Endodermal cell (in vitro differentiated cells): Measurements from ENCODE around the gene SYNDIG1. TPM values are rescaled to one million over a fixed set of nuclear protein-coding genes. Genes with fewer than 3 reads are reported as not detected.
A peak's percentile ranks its signal among the peaks of the same experiment; 100 is the strongest.

Experiments used
- DNase-seq: peaks from one replicate; pipeline ENCODE4 v3.0.0-alpha.2; 2017
- H3K27ac ChIP-seq: 2 replicates; pipeline ENCODE4 v1.5.1; 2013; ENCODE audit warnings: mild to moderate bottlenecking, low read depth, low read length, moderate library complexity
- H3K27me3 ChIP-seq: 2 replicates; pipeline ENCODE4 v1.6.1; 2013; ENCODE audit warnings: mild to moderate bottlenecking, low read length, moderate library complexity; ENCODE audit not compliant: insufficient read depth, control insufficient read depth, poor library complexity, severe bottlenecking
- H3K36me3 ChIP-seq: 2 replicates; pipeline ENCODE4 v1.7.0; 2013; ENCODE audit warnings: mild to moderate bottlenecking, low read length, moderate library complexity; ENCODE audit not compliant: control insufficient read depth, insufficient read depth
- H3K4me1 ChIP-seq: one replicate; pipeline ENCODE4 v1.7.0; 2013; ENCODE audit warnings: low read length; ENCODE audit not compliant: control insufficient read depth, insufficient read depth
- H3K4me3 ChIP-seq: 2 replicates; pipeline ENCODE4 v1.5.1; 2013; ENCODE audit warnings: mild to moderate bottlenecking, low read length, moderate library complexity
- H3K9ac ChIP-seq: 2 replicates; pipeline ENCODE4 v1.6.1; 2013; ENCODE audit warnings: mild to moderate bottlenecking, low read length, moderate library complexity; ENCODE audit not compliant: poor library complexity, severe bottlenecking; ENCODE audit errors: extremely low read depth
- H3K9me3 ChIP-seq: 2 replicates; pipeline ENCODE4 v1.6.1; 2013; ENCODE audit warnings: mild to moderate bottlenecking, low read length, moderate library complexity; ENCODE audit not compliant: control insufficient read depth
- H3K27ac Mint-ChIP-seq: 2 replicates; pipeline ENCODE4 v1.8.0; 2020; ENCODE audit warnings: mixed read lengths
- H3K27me3 Mint-ChIP-seq: 2 replicates; pipeline ENCODE4 v1.8.0; 2021; ENCODE audit warnings: mild to moderate bottlenecking, mixed read lengths; ENCODE audit not compliant: insufficient read depth
- H3K36me3 Mint-ChIP-seq: 2 replicates; pipeline ENCODE4 v1.8.0; 2020; ENCODE audit warnings: low read depth, mixed read lengths
- H3K4me1 Mint-ChIP-seq: 2 replicates; pipeline ENCODE4 v1.8.0; 2020; ENCODE audit warnings: mixed read lengths
- H3K4me3 Mint-ChIP-seq: 2 replicates; pipeline ENCODE4 v1.8.0; 2020; ENCODE audit warnings: mild to moderate bottlenecking, moderate library complexity, mixed read lengths
- H3K9me3 Mint-ChIP-seq: 2 replicates; pipeline ENCODE4 v1.8.0; 2020; ENCODE audit warnings: mild to moderate bottlenecking, mixed read lengths
- CTCF ChIP-seq: fragments of 200-600 bp; sonication (generic); conservative IDR thresholded peaks from 2 replicates; pipeline ENCODE4 v1.5.0; 2021; ENCODE audit warnings: antibody characterized with exemption, mild to moderate bottlenecking
- WGBS, 2 experiments: methylation state at CpG; one replicate each; pipeline versions ENCODE4 v1.1.5 to v1.1.7; 2013; ENCODE audit warnings: missing lambda C conversion rate in 2 of 2, mixed read lengths in 1 of 2; ENCODE audit not compliant: insufficient coverage in 1 of 2, insufficient read length in 1 of 2; 5-methylcytosine and 5-hydroxymethylcytosine counted together
- total RNA-seq, 2 donors: library from RNA; stranded (reverse); fragmentation: NEBNext Ultra II Directional in 1 of 2; extraction: Animal tissue kit (Norgen Biotek cat#: 25700) in 1 of 2; gene quantifications; 2 replicates in 1 of 2; 3 replicates in 1 of 2; pipeline ENCODE4 v1.2.1, GENCODE V29; 2021

SYNDIG1 gene
- total RNA-seq, 2 donors from 2014 or later, result 5.5 to 6.8 TPM

DNA sequence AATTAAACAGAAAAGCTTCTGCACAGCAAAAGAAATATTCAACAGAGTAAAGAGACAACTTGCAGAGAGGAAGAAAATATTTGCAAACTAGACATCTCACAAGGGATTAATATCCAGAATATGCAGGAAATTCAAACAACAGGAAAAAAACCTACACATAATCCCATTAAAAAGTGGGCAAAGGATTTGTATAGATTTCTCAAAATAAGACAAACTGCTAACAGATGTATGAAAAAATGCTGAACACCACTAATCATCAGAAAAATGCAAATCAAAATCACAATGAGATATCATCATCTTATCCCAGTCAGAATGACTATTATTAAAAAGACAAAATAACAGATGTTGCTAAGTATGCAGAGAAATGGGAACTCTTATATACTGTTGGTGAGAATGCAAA is 129.6 kb downstream of the SYNDIG1 start:
- Histone ChIP-seq H3K4me1 (no peaks in the 10 kb centered on the region), H3K9ac (no peak overlapping the region), H3K27me3 (no peaks in the 10 kb centered on the region), H3K9me3 (peaks cover 10% of the 10 kb centered on the region), H3K4me3 (no peak overlapping the region), H3K27ac (no peak overlapping the region), H3K36me3 (no peaks in the 10 kb centered on the region)
- Mint-ChIP-seq H3K9me3 (peaks cover 13% of the 10 kb centered on the region), H3K4me1 (no peaks in the 10 kb centered on the region), H3K27me3 (peaks cover 4% of the 10 kb centered on the region), H3K27ac (no peak overlapping the region), H3K4me3 (no peak overlapping the region), H3K36me3 (no peaks in the 10 kb centered on the region)
- no peak for TF ChIP-seq CTCF
- DNase-seq, result no peak

DNA sequence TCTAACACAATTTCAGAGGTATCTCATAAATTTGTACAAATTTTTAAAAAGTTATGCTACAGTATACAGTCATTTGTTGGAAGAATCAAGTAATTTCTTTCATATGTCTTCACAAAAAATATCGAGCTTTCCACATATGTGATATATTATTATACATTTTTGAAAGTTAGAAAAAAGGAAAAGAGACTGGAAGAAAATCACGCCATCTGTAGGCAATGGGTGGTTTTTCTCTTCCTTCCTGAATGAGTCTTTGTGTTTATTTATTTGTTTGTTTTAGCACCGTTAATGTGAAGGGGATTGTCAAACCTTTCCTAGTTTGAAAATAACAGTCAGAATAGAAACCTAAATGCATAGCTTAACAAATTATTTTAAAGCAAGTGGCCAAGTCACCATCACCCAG is 130.6 kb downstream of the SYNDIG1 start:
- 80 to 93% methylated on average over 1 of the region's 3 CpGs for WGBS, 2 experiments
- no peak overlapping the region for H3K4me3 ChIP-seq
- H3K4me1 ChIP-seq, result no peaks in the 10 kb centered on the region
- Mint-ChIP-seq H3K27me3 (peaks cover 2% of the 10 kb centered on the region), H3K4me3 (no peak overlapping the region), H3K27ac (no peak overlapping the region), H3K4me1 (no peaks in the 10 kb centered on the region), H3K36me3 (no peaks in the 10 kb centered on the region), H3K9me3 (peaks cover 13% of the 10 kb centered on the region)
- peaks cover 10% of the 10 kb centered on the region for H3K9me3 ChIP-seq
- H3K27ac ChIP-seq, result no peak overlapping the region
- no peak overlapping the region for H3K9ac ChIP-seq
- no peaks in the 10 kb centered on the region for H3K27me3 ChIP-seq
- peak; percentile 52 for TF ChIP-seq CTCF
- no peak for DNase-seq
- H3K36me3 ChIP-seq, result no peaks in the 10 kb centered on the region

DNA sequence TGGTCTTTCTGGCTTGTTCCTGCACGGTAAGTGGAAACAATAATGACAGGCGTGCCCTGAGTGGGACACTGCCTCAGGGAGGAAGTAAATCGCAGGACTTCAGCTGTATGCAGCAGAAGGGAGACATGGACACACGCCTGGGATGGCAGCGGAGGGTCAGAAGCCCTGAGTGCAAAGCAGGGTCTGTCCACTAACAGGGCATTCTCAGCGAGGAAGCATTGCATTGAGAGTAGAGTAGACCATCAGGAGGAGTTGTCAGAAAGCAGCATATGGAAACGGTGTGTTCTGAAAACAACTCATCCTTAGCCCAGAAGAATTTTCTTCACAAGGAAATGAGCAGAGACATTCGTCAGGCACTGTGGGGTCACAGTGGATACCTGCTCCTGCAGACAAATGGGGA is 134.0 kb downstream of the SYNDIG1 start:
- no peaks in the 10 kb centered on the region for H3K27me3 ChIP-seq
- H3K9me3 ChIP-seq, result peaks cover 10% of the 10 kb centered on the region
- H3K4me1 Mint-ChIP-seq, result no peaks in the 10 kb centered on the region
- no peaks in the 10 kb centered on the region for H3K36me3 Mint-ChIP-seq
- no peak overlapping the region for H3K27ac Mint-ChIP-seq
- H3K4me1 ChIP-seq, result no peaks in the 10 kb centered on the region
- no peak overlapping the region for H3K4me3 Mint-ChIP-seq
- peaks cover 13% of the 10 kb centered on the region for H3K9me3 Mint-ChIP-seq
- H3K9ac ChIP-seq, result no peak overlapping the region
- no peak for TF ChIP-seq CTCF
- H3K27ac ChIP-seq, result no peak overlapping the region
- H3K36me3 ChIP-seq, result no peaks in the 10 kb centered on the region
- WGBS, 2 experiments, result 94% methylated on average over 8 of the region's 8 CpGs
- DNase-seq, result no peak
- H3K27me3 Mint-ChIP-seq, result peaks cover 9% of the 10 kb centered on the region
- H3K4me3 ChIP-seq, result no peak overlapping the region
